ENCODE results near the gene TMPRSS6.

- TF ChIP-seq CTCF (conservative IDR thresholded peaks at IDR 0.05 in 1 of 2, IDR thresholded peaks at IDR 0.05 in 1 of 2; ENCODE audit: extremely low read depth in 1 of 2, insufficient read depth in 1 of 2, low read depth in 1 of 2, low read length in 2 of 2) (no peak), EZH2 (IDR thresholded peaks at IDR 0.05; ENCODE audit: borderline replicate concordance, low read length) (no peak)
Measured at GRCh38 chr22:37086184-37086583, 23.3 kb downstream of the TMPRSS6 start.

Measured in mammary epithelial cell (primary cell).